B cell (primary cell): ENCODE results near the gene TMTC4. TPM values are rescaled to one million over a fixed set of nuclear protein-coding genes. Genes with fewer than 3 reads are reported as not detected.

Experiments used
- ATAC-seq: fragments of 200-7000 bp; cut with Tn5 transposase; one replicate; pipeline ENCODE4 v1.10.0; 2021; ENCODE audit warnings: low read depth, mild to moderate bottlenecking, moderate number of reproducible peaks, moderate library complexity
- CTCF ChIA-PET: fragments of 350-600 bp; sonication (Branson Sonifier 250); formaldehyde crosslinking; loops from one replicate; lab custom pipeline; 2021; ENCODE audit warnings: antibody characterized with exemption, inconsistent platforms; lab: Charles Lee
- POLR2A ChIA-PET: fragments of 350-600 bp; sonication (Branson Sonifier 250); formaldehyde crosslinking; loops from one replicate; lab custom pipeline; 2021; ENCODE audit warnings: antibody characterized with exemption; lab: Charles Lee
- DNase-seq: peaks from one replicate; pipeline ENCODE4 v3.0.0; 2013
- H2AFZ ChIP-seq: 2 replicates; pipeline ENCODE4 v1.6.1; 2012; ENCODE audit warnings: mild to moderate bottlenecking, low read depth, low read length; ENCODE audit not compliant: insufficient read depth, poor library complexity, severe bottlenecking
- H3K27ac ChIP-seq, 2 donors: 1 replicate in 1 of 2; 2 replicates in 1 of 2; pipeline ENCODE4 v1.5.1; 2012 to 2013; ENCODE audit warnings: low read length in 2 of 2, mild to moderate bottlenecking in 2 of 2, moderate library complexity in 1 of 2
- H3K27me3 ChIP-seq, 4 experiments: fragments of 200-600 bp in 1 of 4; sonication (generic) in 1 of 4; replicated peaks in 1 of 4; 1 replicate in 2 of 4; 2 replicates in 2 of 4; pipeline versions ENCODE4 v1.6.1 to v1.7.0; 2013 to 2016; ENCODE audit warnings: low read length in 3 of 4, mild to moderate bottlenecking in 2 of 4, mixed read lengths in 1 of 4, moderate library complexity in 1 of 4; ENCODE audit not compliant: insufficient read depth in 4 of 4, control insufficient read depth in 3 of 4; ENCODE audit errors: control extremely low read depth in 1 of 4
- H3K36me3 ChIP-seq, 2 experiments: replicated peaks in 1 of 2; 1 replicate in 1 of 2; 2 replicates in 1 of 2; pipeline versions ENCODE4 v1.6.1 to v1.7.1; 2013; ENCODE audit warnings: low read length in 1 of 2; ENCODE audit not compliant: insufficient read depth in 2 of 2, control insufficient read depth in 1 of 2; ENCODE audit errors: control extremely low read depth in 1 of 2, extremely low read depth in 1 of 2
- H3K4me1 ChIP-seq, 2 donors: fragments of 200-600 bp in 1 of 2; sonication (generic) in 1 of 2; 1 replicate in 1 of 2; 2 replicates in 1 of 2; pipeline versions ENCODE4 v1.5.1 to v1.6.1; 2013 to 2017; ENCODE audit warnings: low read length in 2 of 2; ENCODE audit not compliant: control insufficient read depth in 2 of 2, insufficient read depth in 2 of 2
- H3K4me2 ChIP-seq: replicated peaks from 2 replicates; pipeline ENCODE3; 2012; ENCODE audit warnings: mild to moderate bottlenecking, low read depth, low read length; ENCODE audit not compliant: poor library complexity, severe bottlenecking
- H3K4me3 ChIP-seq, 5 experiments: fragments of 200-600 bp in 1 of 5; sonication (generic) in 1 of 5; 1 replicate in 3 of 5; 2 replicates in 2 of 5; pipeline versions ENCODE4 v1.5.1 to v1.7.0; 2011 to 2016; ENCODE audit warnings: low read length in 4 of 5, mild to moderate bottlenecking in 4 of 5, low read depth in 2 of 5, control low read depth in 1 of 5, moderate library complexity in 1 of 5; ENCODE audit not compliant: insufficient read depth in 1 of 5; ENCODE audit errors: control extremely low read depth in 1 of 5, extremely low read depth in 1 of 5
- H3K79me2 ChIP-seq: fragments of 200-600 bp; sonication (generic); one replicate; pipeline ENCODE4 v1.6.0; 2016; ENCODE audit warnings: low read length; ENCODE audit not compliant: control insufficient read depth, insufficient read depth
- H3K9ac ChIP-seq: fragments of 200-600 bp; sonication (generic); 2 replicates; pipeline ENCODE4 v1.6.1; 2017; ENCODE audit warnings: mild to moderate bottlenecking, low read length, moderate library complexity
- H3K9me3 ChIP-seq, 3 donors: one replicate each; pipeline versions ENCODE4 v1.6.1 to v1.7.1; 2013; ENCODE audit warnings: low read length in 2 of 3; ENCODE audit not compliant: control insufficient read depth in 2 of 3, insufficient read depth in 1 of 3; ENCODE audit errors: control extremely low read depth in 1 of 3
- H4K20me1 ChIP-seq: 2 replicates; pipeline ENCODE4 v1.6.0; 2012; ENCODE audit warnings: mild to moderate bottlenecking, low read length; ENCODE audit not compliant: insufficient read depth, control insufficient read depth, poor library complexity, severe bottlenecking
- H3K27ac Mint-ChIP-seq: one replicate; pipeline ENCODE4 v1.8.0; 2021; ENCODE audit warnings: mixed read lengths
- H3K27me3 Mint-ChIP-seq: one replicate; pipeline ENCODE4 v1.8.0; 2021; ENCODE audit warnings: mixed read lengths
- H3K4me1 Mint-ChIP-seq: one replicate; pipeline ENCODE4 v1.8.0; 2021; ENCODE audit warnings: mixed read lengths
- H3K4me3 Mint-ChIP-seq: one replicate; pipeline ENCODE4 v1.8.0; 2021; ENCODE audit warnings: mixed read lengths
- H3K9me3 Mint-ChIP-seq: one replicate; pipeline ENCODE4 v1.8.0; 2022; ENCODE audit warnings: mixed read lengths; ENCODE audit not compliant: insufficient read depth
- CTCF ChIP-seq: fragments of 200-600 bp; IDR thresholded peaks from one replicate; pipeline ENCODE4 v1.8.0; 2022; ENCODE audit warnings: antibody characterized with exemption, mild to moderate bottlenecking
- EZH2 ChIP-seq: IDR thresholded peaks from 2 replicates; pipeline ENCODE4 v1.6.1; 2012; ENCODE audit warnings: borderline replicate concordance, low read depth, mild to moderate bottlenecking, moderate library complexity, low read length; ENCODE audit not compliant: insufficient read depth, poor library complexity, severe bottlenecking
- WGBS: methylation state at CpG from one replicate; pipeline ENCODE4 v1.1.5; 2013; ENCODE audit warnings: missing lambda C conversion rate; ENCODE audit not compliant: insufficient coverage; 5-methylcytosine and 5-hydroxymethylcytosine counted together
- intact Hi-C: fragments of 100-400 bp; cut with micrococcal nuclease; formaldehyde crosslinking; loops from one replicate; pipeline ENCODE4 v1.10.0; 2022
- polyA plus RNA-seq: library from polyadenylated mRNA; depleted of rRNA; stranded (reverse); fragments of >200 nt; gene quantifications from 2 replicates; pipeline ENCODE4 v1.2.3, GENCODE V29; 2012
- total RNA-seq, 2 donors: library from RNA; stranded (reverse); fragments of 120-200 nt in 1 of 2; gene quantifications; 1 replicate in 1 of 2; 2 replicates in 1 of 2; pipeline versions ENCODE4 v1.2.3 to v1.2.4, GENCODE V29; 2013 to 2022

TMTC4 gene
- total and polyA plus RNA-seq, 2 donors (not counting 1 experiment from before 2014, with no cell fraction given): 7.9 to 17.8 TPM

- H3K36me3 ChIP-seq: peaks cover 0 to 9% of the 10 kb centered on the region in 2 experiments
- ChIA-PET POLR2A (no interaction called here), CTCF (no interaction called here)
- TF ChIP-seq CTCF (no peak), EZH2 (no peak)
- no peaks in the 10 kb centered on the region for H3K4me1 Mint-ChIP-seq
- no peaks in the 10 kb centered on the region for H3K27me3 Mint-ChIP-seq
- no peaks in the 10 kb centered on the region for H4K20me1 ChIP-seq
- no peaks in the 10 kb centered on the region for H3K27me3 ChIP-seq
- H3K9me3 ChIP-seq: no peaks in the 10 kb centered on the region
- no peak overlapping the region for H2AFZ ChIP-seq
- no peak overlapping the region for H3K4me3 ChIP-seq
- H3K9me3 Mint-ChIP-seq: no peaks in the 10 kb centered on the region
- H3K4me2 ChIP-seq: no peak overlapping the region
- no peaks in the 10 kb centered on the region for H3K79me2 ChIP-seq
- DNase-seq: no peak
- intact Hi-C loops: no loop called here
- WGBS: 87% methylated on average over 10 of the region's 12 CpGs
- no peak for ATAC-seq
- no peak overlapping the region for H3K27ac ChIP-seq
- H3K9ac ChIP-seq: no peak overlapping the region
- H3K4me3 Mint-ChIP-seq: no peak overlapping the region
- H3K4me1 ChIP-seq: no peaks in the 10 kb centered on the region
- H3K27ac Mint-ChIP-seq: no peak overlapping the region
These were observed 28.4 kb downstream of the TMTC4 start for GRCh38 chr13:100646030-100646673.

GRCh38 chr13:100645382-100645781 is 29.2 kb downstream of the TMTC4 start:
- Histone ChIP-seq H2AFZ (no peak overlapping the region), H3K4me1 (no peaks in the 10 kb centered on the region), H3K4me2 (no peak overlapping the region), H3K27ac (no peak overlapping the region), H3K36me3 (peaks cover 0 to 9% of the 10 kb centered on the region in 2 experiments), H3K27me3 (no peaks in the 10 kb centered on the region), H4K20me1 (no peaks in the 10 kb centered on the region), H3K4me3 (no peak overlapping the region), H3K79me2 (no peaks in the 10 kb centered on the region), H3K9me3 (no peaks in the 10 kb centered on the region), H3K9ac (no peak overlapping the region)
- TF ChIP-seq EZH2 (no peak), CTCF (no peak)
- WGBS: 100% methylated on average over 6 of the region's 7 CpGs
- Mint-ChIP-seq H3K27ac (no peak overlapping the region), H3K27me3 (no peaks in the 10 kb centered on the region), H3K4me1 (no peaks in the 10 kb centered on the region), H3K9me3 (no peaks in the 10 kb centered on the region), H3K4me3 (no peak overlapping the region)
- intact Hi-C loops: no loop called here
- POLR2A ChIA-PET: no interaction called here
- DNase-seq (no peak), ATAC-seq (no peak)
- CTCF ChIA-PET: no interaction called here
